Hair follicle dermal papilla cell (primary cell): ENCODE results near the gene SUMO1. TPM values are rescaled to one million over a fixed set of nuclear protein-coding genes. Genes with fewer than 3 reads are reported as not detected.

ENCODE experiments used
- small RNA-seq: library from RNA; depleted of rRNA; stranded (forward); fragments of <200 nt; gene quantifications from one replicate; pipeline ENCODE3, GENCODE V24; 2012
- total RNA-seq: library from RNA; depleted of rRNA; stranded (reverse); fragments of >200 nt; gene quantifications from 2 replicates; pipeline ENCODE4 v1.2.3, GENCODE V29; 2012

Gene SUMO1
- total RNA-seq: 84.2 and 92.0 TPM in 2 replicates

GRCh38 chr2:202238234-202239197, at the start of gene SUMO1:
SUMO1 (minus strand) TSS chr2:202238597; CDS start chr2:202238451, 146 bp downstream.

DNA sequence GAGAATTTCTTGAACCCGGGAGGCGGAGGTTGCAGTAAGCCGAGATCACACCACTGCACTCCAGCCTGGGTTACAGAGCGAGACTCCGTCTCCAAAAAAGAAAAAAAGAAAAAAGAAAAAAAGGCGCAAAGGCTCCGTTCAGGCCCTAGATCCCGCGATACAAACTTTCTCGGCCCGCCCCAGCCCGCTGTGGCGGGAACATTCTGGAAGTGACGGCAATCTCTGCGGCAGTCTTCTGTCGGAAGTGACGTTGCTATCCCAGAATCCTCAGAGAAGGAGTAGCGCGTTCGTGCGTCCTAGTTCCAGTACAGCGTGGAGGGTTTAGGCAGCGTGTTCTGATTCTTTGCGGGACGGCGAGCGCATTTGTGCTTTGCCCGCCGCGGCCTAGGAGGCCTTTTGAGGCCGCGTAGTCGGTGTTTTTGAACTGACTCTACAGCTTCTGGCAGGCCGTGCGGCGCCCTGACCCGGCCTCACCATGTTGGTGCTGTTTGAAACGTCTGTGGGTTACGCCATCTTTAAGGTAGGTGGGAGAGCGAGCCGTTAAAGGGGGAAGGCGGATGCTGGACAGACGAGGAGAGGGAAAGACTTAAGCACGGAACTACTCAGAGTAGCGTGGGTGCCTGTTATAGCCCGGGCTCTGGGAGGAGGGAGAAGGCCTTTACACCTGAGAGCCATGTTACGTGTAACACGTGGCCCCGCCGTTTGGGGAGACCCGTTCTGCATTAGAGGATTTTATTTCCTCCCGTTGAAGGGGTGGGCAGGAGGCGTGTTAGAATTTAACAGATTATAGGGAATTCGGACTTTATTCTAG, 27.3 kb upstream of the SUMO1 start, which contains the start of gene NOP58:
Gene NOP58, plus strand, starts transcription at position 297 of the 811 bp plus-strand sequence. Its CDS starts 179 bp downstream, at position 476.

Small RNAs within 50 kb of the gene (small RNA-seq; reads per million reads assigned to genes)
- gene AC079354.2 (not detected), gene RF00575 (not detected), gene SNORD70 (243 reads per million, percentile 99 among the genes with 10 or more reads in this experiment)

Other genes starting within 250 kb of the SUMO1 start
- gene FZD7, start 204.7 kb downstream of the SUMO1 start, total RNA-seq: 21.3 and 22.6 TPM in 2 replicates
- gene KIAA2012, start 165.3 kb downstream of the SUMO1 start, total RNA-seq: not detected in 2 replicates
- gene NOP58, start 27.2 kb upstream of the SUMO1 start, total RNA-seq: 40.2 and 42.1 TPM in 2 replicates
- gene BMPR2, start 137.7 kb upstream of the SUMO1 start, total RNA-seq: 42.6 and 47.4 TPM in 2 replicates